Thyroid gland (tissue), 4 donors: ENCODE data around the gene AGPAT4. TPM values are rescaled to one million over a fixed set of nuclear protein-coding genes. Genes with fewer than 3 reads are reported as not detected.

Experiments used
- DNase-seq, 2 donors: peaks; one replicate each; pipeline ENCODE4 v3.0.0-alpha.2; 2019
- H3K27ac ChIP-seq, 3 donors: fragments of 200-600 bp; sonication (generic); 1 replicate in 2 of 3; 2 replicates in 1 of 3; pipeline ENCODE4 v1.5.1; 2016 to 2019; ENCODE audit warnings: mild to moderate bottlenecking in 1 of 3, moderate library complexity in 1 of 3
- H3K27me3 ChIP-seq: fragments of 200-600 bp; sonication (generic); one replicate; pipeline ENCODE4 v1.5.1; 2019
- H3K36me3 ChIP-seq, 2 donors: fragments of 200-600 bp; sonication (generic); one replicate each; pipeline ENCODE4 v1.5.1; 2016 to 2019
- H3K4me1 ChIP-seq, 2 donors: fragments of 200-600 bp; sonication (generic); one replicate each; pipeline ENCODE4 v1.5.1; 2017 to 2019
- H3K4me3 ChIP-seq, 3 donors: fragments of 200-600 bp; sonication (generic); replicated peaks in 1 of 3; 1 replicate in 2 of 3; 2 replicates in 1 of 3; pipeline ENCODE4 v1.5.1; 2016; ENCODE audit warnings: mild to moderate bottlenecking in 1 of 3
- H3K9me3 ChIP-seq: fragments of 200-600 bp; sonication (generic); one replicate; pipeline ENCODE4 v1.5.1; 2017
- CTCF ChIP-seq, 6 experiments: fragments of 200-600 bp in 3 of 6; fragments of 450-650 bp in 3 of 6; sonication (generic) in 3 of 6; IDR thresholded peaks; one replicate each; pipeline ENCODE4 v1.5.1; 2016 to 2019; ENCODE audit warnings: antibody characterized with exemption in 6 of 6, mild to moderate bottlenecking in 2 of 6, inconsistent platforms in 1 of 6, moderate library complexity in 1 of 6
- POLR2A ChIP-seq, 2 donors: fragments of 450-650 bp; IDR thresholded peaks; one replicate each; pipeline ENCODE4 v1.6.1; 2017; ENCODE audit warnings: antibody characterized with exemption in 2 of 2, mild to moderate bottlenecking in 2 of 2, moderate library complexity in 1 of 2
- WGBS, 2 donors: methylation state at CpG; one replicate each; pipeline ENCODE4 v1.1.5; 2017; 5-methylcytosine and 5-hydroxymethylcytosine counted together
- intact Hi-C: fragments of 100-400 bp; cut with DNase I; formaldehyde crosslinking; loops from one replicate; pipeline ENCODE4 v1.15.1; 2023
- total RNA-seq, 4 donors: library from RNA; depleted of rRNA; stranded (reverse); fragments of >200 nt; gene quantifications; one replicate each; pipeline ENCODE4 v1.2.3, GENCODE V29; 2016

AGPAT4 gene
- total RNA-seq, 4 donors from 2014 or later = 6.1 to 12.8 (median 6.9) TPM

- H3K36me3 ChIP-seq = no peaks in the 10 kb centered on the region
- no peaks in the 10 kb centered on the region for H3K27me3 ChIP-seq
- no peak overlapping the region for H3K4me3 ChIP-seq
- DNase-seq = no peak
- H3K4me1 ChIP-seq = peaks cover 6 to 9% of the 10 kb centered on the region in 2 donors
- no peak overlapping the region for H3K27ac ChIP-seq
- no peaks in the 10 kb centered on the region for H3K9me3 ChIP-seq
- intact Hi-C loops = no loop called here
- WGBS, 2 donors = 98% methylated on average over 3 of the region's 3 CpGs
- TF ChIP-seq CTCF (IDR thresholded peaks at IDR 0.05) = no peak
Observed at GRCh38 chr6:161130967-161131766, 142.7 kb downstream of the AGPAT4 start.

- H3K9me3 ChIP-seq = no peaks in the 10 kb centered on the region
- WGBS, 2 donors = 97 to 98% methylated on average over 7 of the region's 7 CpGs
- no peak for DNase-seq
- no peaks in the 10 kb centered on the region for H3K27me3 ChIP-seq
- no peak overlapping the region for H3K4me3 ChIP-seq
- TF ChIP-seq POLR2A (IDR thresholded peaks at IDR 0.05) (no peak), CTCF (IDR thresholded peaks at IDR 0.05) (no peak)
- no peak overlapping the region for H3K27ac ChIP-seq
- H3K36me3 ChIP-seq = no peaks in the 10 kb centered on the region
- H3K4me1 ChIP-seq = peaks cover 1 to 4% of the 10 kb centered on the region in 2 donors
- intact Hi-C loops = no loop called here
Observed at GRCh38 chr6:161130541-161130940, 143.3 kb downstream of the AGPAT4 start.

GRCh38 chr6:161128680-161129196 lies 145.1 kb downstream of the AGPAT4 start:
- Histone ChIP-seq H3K36me3 (no peaks in the 10 kb centered on the region), H3K9me3 (no peaks in the 10 kb centered on the region), H3K4me3 (no peak overlapping the region), H3K27me3 (no peaks in the 10 kb centered on the region), H3K4me1 (no peaks in the 10 kb centered on the region), H3K27ac (no peak overlapping the region)
- intact Hi-C loops = no loop called here
- DNase-seq = no peak
- no peak for TF ChIP-seq CTCF (IDR thresholded peaks at IDR 0.05)
- no peak for TF ChIP-seq POLR2A (IDR thresholded peaks at IDR 0.05)
- 85 to 97% methylated on average over 12 of the region's 12 CpGs for WGBS, 2 donors

GRCh38 chr6:161128230-161128629 lies 145.6 kb downstream of the AGPAT4 start:
- DNase-seq = no peak
- WGBS, 2 donors = 94 to 100% methylated on average over 2 of the region's 2 CpGs
- H3K4me1 ChIP-seq = no peaks in the 10 kb centered on the region
- no peaks in the 10 kb centered on the region for H3K27me3 ChIP-seq
- H3K4me3 ChIP-seq = no peak overlapping the region
- no peak overlapping the region for H3K27ac ChIP-seq
- no peaks in the 10 kb centered on the region for H3K9me3 ChIP-seq
- TF ChIP-seq POLR2A (IDR thresholded peaks at IDR 0.05) (no peak), CTCF (IDR thresholded peaks at IDR 0.05) (no peak)
- no peaks in the 10 kb centered on the region for H3K36me3 ChIP-seq
- intact Hi-C loops = no loop called here

- Histone ChIP-seq H3K4me3 (no peak overlapping the region), H3K27me3 (no peaks in the 10 kb centered on the region), H3K27ac (no peak overlapping the region), H3K36me3 (no peaks in the 10 kb centered on the region), H3K4me1 (no peaks in the 10 kb centered on the region), H3K9me3 (no peaks in the 10 kb centered on the region)
- intact Hi-C loops = no loop called here
- TF ChIP-seq POLR2A (IDR thresholded peaks at IDR 0.05) = no peak
- no peak for TF ChIP-seq CTCF (IDR thresholded peaks at IDR 0.05)
- no peak for DNase-seq
- 95 to 98% methylated on average over 7 of the region's 7 CpGs for WGBS, 2 donors
Observed at GRCh38 chr6:161127071-161127740, 146.7 kb downstream of the AGPAT4 start.
